Endodermal cell (in vitro differentiated cells): Measurements from ENCODE around the gene AKAP6. TPM values are rescaled to one million over a fixed set of nuclear protein-coding genes. Genes with fewer than 3 reads are reported as not detected.

Experiments
- DNase-seq: peaks from one replicate; pipeline ENCODE4 v3.0.0-alpha.2; 2017
- H3K27ac ChIP-seq: 2 replicates; pipeline ENCODE4 v1.5.1; 2013; ENCODE audit warnings: mild to moderate bottlenecking, low read depth, low read length, moderate library complexity
- H3K27me3 ChIP-seq: 2 replicates; pipeline ENCODE4 v1.6.1; 2013; ENCODE audit warnings: mild to moderate bottlenecking, low read length, moderate library complexity; ENCODE audit not compliant: insufficient read depth, control insufficient read depth, poor library complexity, severe bottlenecking
- H3K36me3 ChIP-seq: 2 replicates; pipeline ENCODE4 v1.7.0; 2013; ENCODE audit warnings: mild to moderate bottlenecking, low read length, moderate library complexity; ENCODE audit not compliant: control insufficient read depth, insufficient read depth
- H3K4me1 ChIP-seq: one replicate; pipeline ENCODE4 v1.7.0; 2013; ENCODE audit warnings: low read length; ENCODE audit not compliant: control insufficient read depth, insufficient read depth
- H3K4me3 ChIP-seq: 2 replicates; pipeline ENCODE4 v1.5.1; 2013; ENCODE audit warnings: mild to moderate bottlenecking, low read length, moderate library complexity
- H3K9ac ChIP-seq: 2 replicates; pipeline ENCODE4 v1.6.1; 2013; ENCODE audit warnings: mild to moderate bottlenecking, low read length, moderate library complexity; ENCODE audit not compliant: poor library complexity, severe bottlenecking; ENCODE audit errors: extremely low read depth
- H3K9me3 ChIP-seq: 2 replicates; pipeline ENCODE4 v1.6.1; 2013; ENCODE audit warnings: mild to moderate bottlenecking, low read length, moderate library complexity; ENCODE audit not compliant: control insufficient read depth
- H3K27ac Mint-ChIP-seq: 2 replicates; pipeline ENCODE4 v1.8.0; 2020; ENCODE audit warnings: mixed read lengths
- H3K27me3 Mint-ChIP-seq: 2 replicates; pipeline ENCODE4 v1.8.0; 2021; ENCODE audit warnings: mild to moderate bottlenecking, mixed read lengths; ENCODE audit not compliant: insufficient read depth
- H3K36me3 Mint-ChIP-seq: 2 replicates; pipeline ENCODE4 v1.8.0; 2020; ENCODE audit warnings: low read depth, mixed read lengths
- H3K4me1 Mint-ChIP-seq: 2 replicates; pipeline ENCODE4 v1.8.0; 2020; ENCODE audit warnings: mixed read lengths
- H3K4me3 Mint-ChIP-seq: 2 replicates; pipeline ENCODE4 v1.8.0; 2020; ENCODE audit warnings: mild to moderate bottlenecking, moderate library complexity, mixed read lengths
- H3K9me3 Mint-ChIP-seq: 2 replicates; pipeline ENCODE4 v1.8.0; 2020; ENCODE audit warnings: mild to moderate bottlenecking, mixed read lengths
- CTCF ChIP-seq: fragments of 200-600 bp; sonication (generic); conservative IDR thresholded peaks from 2 replicates; pipeline ENCODE4 v1.5.0; 2021; ENCODE audit warnings: antibody characterized with exemption, mild to moderate bottlenecking
- WGBS, 2 experiments: methylation state at CpG; one replicate each; pipeline versions ENCODE4 v1.1.5 to v1.1.7; 2013; ENCODE audit warnings: missing lambda C conversion rate in 2 of 2, mixed read lengths in 1 of 2; ENCODE audit not compliant: insufficient coverage in 1 of 2, insufficient read length in 1 of 2; 5-methylcytosine and 5-hydroxymethylcytosine counted together
- total RNA-seq, 2 donors: library from RNA; stranded (reverse); fragmentation: NEBNext Ultra II Directional in 1 of 2; extraction: Animal tissue kit (Norgen Biotek cat#: 25700) in 1 of 2; gene quantifications; 2 replicates in 1 of 2; 3 replicates in 1 of 2; pipeline ENCODE4 v1.2.1, GENCODE V29; 2021

AKAP6 gene
- total RNA-seq, 2 donors from 2014 or later, result 4.3 to 5.0 TPM

DNA sequence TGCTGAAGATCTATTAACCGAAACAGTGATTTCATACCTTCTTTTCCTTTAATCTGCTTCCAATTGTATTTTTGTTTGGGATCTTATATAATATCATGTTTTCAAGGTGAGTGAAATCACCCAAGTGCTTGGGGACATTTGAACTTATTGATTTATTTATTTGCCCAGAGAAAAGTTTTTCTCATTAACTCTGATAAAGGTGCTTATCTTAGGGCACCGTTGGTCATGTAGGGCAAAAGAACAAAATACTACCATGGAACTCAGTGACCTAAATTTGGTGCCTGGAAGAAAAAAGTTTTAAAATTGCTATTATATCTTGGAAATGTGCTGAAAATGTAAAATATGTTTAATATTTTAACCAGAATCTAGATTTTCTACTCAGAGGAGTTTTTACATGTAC, 402.2 kb downstream of the AKAP6 start:
- WGBS, 2 experiments, result 90% methylated on average over 2 of the region's 2 CpGs; no CpG with 5 or more reads in 1 of the 2 experiments
- no peak for TF ChIP-seq CTCF
- no peak overlapping the region for H3K9ac ChIP-seq
- no peaks in the 10 kb centered on the region for H3K27me3 ChIP-seq
- H3K9me3 Mint-ChIP-seq, result no peaks in the 10 kb centered on the region
- H3K36me3 ChIP-seq, result no peaks in the 10 kb centered on the region
- no peaks in the 10 kb centered on the region for H3K4me1 ChIP-seq
- no peaks in the 10 kb centered on the region for H3K9me3 ChIP-seq
- DNase-seq, result no peak
- no peak overlapping the region for H3K4me3 Mint-ChIP-seq
- no peaks in the 10 kb centered on the region for H3K36me3 Mint-ChIP-seq
- no peak overlapping the region for H3K27ac ChIP-seq
- H3K4me1 Mint-ChIP-seq, result peaks cover 9% of the 10 kb centered on the region
- H3K27ac Mint-ChIP-seq, result no peak overlapping the region
- no peak overlapping the region for H3K4me3 ChIP-seq
- H3K27me3 Mint-ChIP-seq, result no peaks in the 10 kb centered on the region

GRCh38 chr14:32733015-32733414, 403.9 kb downstream of the AKAP6 start:
- no peaks in the 10 kb centered on the region for H3K4me1 ChIP-seq
- no peak overlapping the region for H3K9ac ChIP-seq
- H3K36me3 ChIP-seq, result no peaks in the 10 kb centered on the region
- 93 to 100% methylated on average over 1 of the region's 1 CpG for WGBS, 2 experiments
- H3K27ac Mint-ChIP-seq, result no peak overlapping the region
- no peaks in the 10 kb centered on the region for H3K9me3 Mint-ChIP-seq
- H3K4me3 Mint-ChIP-seq, result no peak overlapping the region
- no peaks in the 10 kb centered on the region for H3K9me3 ChIP-seq
- H3K27me3 ChIP-seq, result no peaks in the 10 kb centered on the region
- H3K27me3 Mint-ChIP-seq, result no peaks in the 10 kb centered on the region
- no peaks in the 10 kb centered on the region for H3K36me3 Mint-ChIP-seq
- H3K4me3 ChIP-seq, result no peak overlapping the region
- no peak for TF ChIP-seq CTCF
- no peak overlapping the region for H3K27ac ChIP-seq
- peaks cover 5% of the 10 kb centered on the region for H3K4me1 Mint-ChIP-seq
- no peak for DNase-seq

DNA sequence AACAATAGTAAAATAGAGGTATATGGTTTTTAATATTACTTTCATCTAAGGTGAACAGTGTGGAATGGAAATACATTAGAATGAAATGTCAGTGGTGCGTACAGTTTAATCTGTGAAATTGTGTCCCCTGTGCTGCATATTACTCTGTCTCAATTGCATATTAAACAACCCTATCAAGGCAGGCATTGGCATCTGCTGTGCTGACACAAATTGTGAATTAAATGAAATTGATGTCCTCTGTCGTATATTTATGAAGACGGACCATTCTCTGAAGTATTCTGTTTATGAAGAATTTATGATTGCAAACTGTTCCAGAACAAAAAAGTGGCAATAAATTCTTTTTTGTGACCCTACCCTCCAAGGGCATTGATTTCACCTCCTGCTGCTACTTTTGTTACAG, 405.2 kb downstream of the AKAP6 start:
- Mint-ChIP-seq H3K27ac (no peak overlapping the region), H3K4me1 (peaks cover 4% of the 10 kb centered on the region), H3K36me3 (no peaks in the 10 kb centered on the region), H3K9me3 (no peaks in the 10 kb centered on the region), H3K27me3 (no peaks in the 10 kb centered on the region), H3K4me3 (no peak overlapping the region)
- Histone ChIP-seq H3K4me1 (no peaks in the 10 kb centered on the region), H3K9me3 (no peaks in the 10 kb centered on the region), H3K36me3 (no peaks in the 10 kb centered on the region), H3K9ac (no peak overlapping the region), H3K27me3 (no peaks in the 10 kb centered on the region), H3K4me3 (no peak overlapping the region), H3K27ac (no peak overlapping the region)
- WGBS, 2 experiments, result 86 to 99% methylated on average over 2 to 3 of the region's 3 CpGs
- TF ChIP-seq CTCF, result no peak
- no peak for DNase-seq
